HEK293 (cell line): ENCODE data around the gene PC.

Experiments used
- CTCF ChIA-PET: fragments of 350-600 bp; formaldehyde crosslinking; extraction: SDS; loops from one replicate; lab custom pipeline; 2021; ENCODE audit warnings: antibody characterized with exemption; lab: Yijun Ruan, JAX
- POLR2A ChIA-PET: fragments of 300-600 bp; formaldehyde crosslinking; extraction: SDS; loops from one replicate; lab custom pipeline; 2020; ENCODE audit warnings: antibody characterized with exemption, inconsistent platforms; lab: Yijun Ruan, JAX
- H3K27ac ChIP-seq: fragments of 200-500 bp; sonication (Bioruptor generic); 2 replicates; pipeline ENCODE4 v1.5.1; 2014; ENCODE audit warnings: low read depth, low read length, control low read depth, inconsistent platforms; ENCODE audit errors: extremely low read depth
- H3K36me3 ChIP-seq, 2 experiments: fragments of 200-500 bp in 1 of 2; sonication (Bioruptor generic) in 1 of 2; 1 replicate in 1 of 2; 2 replicates in 1 of 2; pipeline ENCODE4 v1.5.1; 2014 to 2017; ENCODE audit warnings: inconsistent platforms in 2 of 2, low read length in 2 of 2; ENCODE audit not compliant: control insufficient read depth in 2 of 2, insufficient read depth in 1 of 2
- H3K4me1 ChIP-seq: fragments of 200-500 bp; sonication (Bioruptor generic); 2 replicates; pipeline ENCODE4 v1.5.1; 2014; ENCODE audit warnings: mild to moderate bottlenecking, low read length, inconsistent platforms; ENCODE audit not compliant: control insufficient read depth, insufficient read depth
- H3K4me3 ChIP-seq: 2 replicates; pipeline ENCODE4 v1.5.1; 2011; ENCODE audit warnings: low read depth, mild to moderate bottlenecking, control low read depth, low read length, moderate library complexity
- H3K9me3 ChIP-seq: fragments of 200-500 bp; sonication (Bioruptor generic); 2 replicates; pipeline ENCODE4 v1.5.1; 2014; ENCODE audit warnings: low read depth, low read length, inconsistent platforms; ENCODE audit not compliant: control insufficient read depth, insufficient read depth
- GLIS1 ChIP-seq: fragments of 450-650 bp; formaldehyde crosslinking; IDR thresholded peaks from 2 replicates; pipeline ENCODE4 v1.5.1; 2016; ENCODE audit warnings: missing biosample characterization, missing genetic modification characterization
- IKZF3 ChIP-seq: fragments of 450-650 bp; IDR thresholded peaks from 2 replicates; pipeline ENCODE4 v1.5.0; 2018; ENCODE audit warnings: missing biosample characterization, mild to moderate bottlenecking, missing genetic modification characterization, moderate library complexity
- KLF9 ChIP-seq: fragments of 450-650 bp; formaldehyde crosslinking; IDR thresholded peaks from 2 replicates; pipeline ENCODE4 v1.5.1; 2016; ENCODE audit warnings: missing biosample characterization, missing genetic modification characterization, low read depth
- ZNF114 ChIP-seq: fragments of 450-650 bp; formaldehyde crosslinking; IDR thresholded peaks from 2 replicates; pipeline ENCODE4 v1.5.0; 2017; ENCODE audit warnings: missing biosample characterization, missing genetic modification characterization
- ZNF146 ChIP-seq: fragments of 450-650 bp; formaldehyde crosslinking; IDR thresholded peaks from 2 replicates; pipeline ENCODE4 v1.5.1; 2016; ENCODE audit warnings: missing biosample characterization, missing genetic modification characterization
- ZNF221 ChIP-seq: fragments of 450-650 bp; formaldehyde crosslinking; IDR thresholded peaks from 2 replicates; pipeline ENCODE4 v1.5.1; 2017; ENCODE audit warnings: missing biosample characterization, missing genetic modification characterization, borderline replicate concordance
- ZNF341 ChIP-seq: fragments of 450-650 bp; formaldehyde crosslinking; IDR thresholded peaks from 2 replicates; pipeline ENCODE4; 2016; ENCODE audit warnings: low read depth, missing biosample characterization, missing genetic modification characterization
- ZNF354C ChIP-seq: fragments of 450-650 bp; formaldehyde crosslinking; IDR thresholded peaks from 2 replicates; pipeline ENCODE4 v1.5.1; 2016; ENCODE audit warnings: missing biosample characterization, missing genetic modification characterization, low read depth, borderline replicate concordance
- ZNF404 ChIP-seq: fragments of 450-650 bp; formaldehyde crosslinking; IDR thresholded peaks from 2 replicates; pipeline ENCODE4 v1.5.1; 2017; ENCODE audit warnings: missing biosample characterization, missing genetic modification characterization
- ZNF423 ChIP-seq: fragments of 450-650 bp; formaldehyde crosslinking; IDR thresholded peaks from 2 replicates; pipeline ENCODE4 v1.5.1; 2016; ENCODE audit warnings: missing biosample characterization, missing genetic modification characterization
- ZNF658 ChIP-seq: fragments of 450-650 bp; formaldehyde crosslinking; IDR thresholded peaks from 2 replicates; pipeline ENCODE4; 2016; ENCODE audit warnings: missing biosample characterization, missing genetic modification characterization
- ZNF701 ChIP-seq: fragments of 450-650 bp; formaldehyde crosslinking; IDR thresholded peaks from 2 replicates; pipeline ENCODE4 v1.5.1; 2016; ENCODE audit warnings: missing biosample characterization, missing genetic modification characterization
- TF ChIP-seq, protein P1 (sequence below): fragments of 450-650 bp; formaldehyde crosslinking; IDR thresholded peaks from 2 replicates; pipeline ENCODE4 v1.5.1; 2016; ENCODE audit warnings: missing biosample characterization, missing genetic modification characterization
- TF ChIP-seq, protein P2 (sequence below): fragments of 450-650 bp; formaldehyde crosslinking; IDR thresholded peaks from 2 replicates; pipeline ENCODE4 v1.5.1; 2016; ENCODE audit warnings: missing biosample characterization, missing genetic modification characterization, low read depth
- TF ChIP-seq, protein P3 (sequence below): fragments of 450-650 bp; formaldehyde crosslinking; IDR thresholded peaks from 2 replicates; pipeline ENCODE4 v1.5.1; 2016; ENCODE audit warnings: missing biosample characterization, missing genetic modification characterization
- TF ChIP-seq, protein P4 (sequence below): fragments of 450-650 bp; formaldehyde crosslinking; IDR thresholded peaks from 2 replicates; pipeline ENCODE4; 2016; ENCODE audit warnings: missing biosample characterization, missing genetic modification characterization
- TF ChIP-seq, protein P5 (sequence below): fragments of 450-650 bp; formaldehyde crosslinking; IDR thresholded peaks from 2 replicates; pipeline ENCODE4 v1.5.1; 2016; ENCODE audit warnings: missing biosample characterization, missing genetic modification characterization
- TF ChIP-seq, protein P6 (sequence below): fragments of 450-650 bp; formaldehyde crosslinking; IDR thresholded peaks from 2 replicates; pipeline ENCODE4 v1.5.1; 2016; ENCODE audit warnings: missing biosample characterization, missing genetic modification characterization

The PC gene

DNA sequence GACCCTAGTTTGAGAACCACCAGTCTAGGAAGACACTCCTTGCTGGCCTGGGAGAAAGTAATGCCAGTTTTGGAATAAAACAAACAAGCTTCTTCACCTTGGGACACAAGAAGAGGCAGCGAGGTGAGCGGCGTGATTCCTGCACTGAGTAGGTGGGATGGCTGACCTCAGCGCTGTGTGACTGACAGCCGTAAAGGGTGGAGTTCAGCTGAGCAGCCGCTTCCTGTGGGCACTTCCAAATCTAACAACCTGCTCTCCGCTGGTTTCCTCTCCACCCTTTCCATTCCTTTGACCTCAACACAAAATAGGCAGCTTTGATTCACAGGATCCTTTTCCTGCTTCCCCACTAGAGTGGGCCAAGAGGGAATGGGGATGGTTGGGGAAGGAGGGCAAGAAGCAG lies 45.8 kb downstream of the PC start (continued):
- TF ChIP-seq, protein P1, sequence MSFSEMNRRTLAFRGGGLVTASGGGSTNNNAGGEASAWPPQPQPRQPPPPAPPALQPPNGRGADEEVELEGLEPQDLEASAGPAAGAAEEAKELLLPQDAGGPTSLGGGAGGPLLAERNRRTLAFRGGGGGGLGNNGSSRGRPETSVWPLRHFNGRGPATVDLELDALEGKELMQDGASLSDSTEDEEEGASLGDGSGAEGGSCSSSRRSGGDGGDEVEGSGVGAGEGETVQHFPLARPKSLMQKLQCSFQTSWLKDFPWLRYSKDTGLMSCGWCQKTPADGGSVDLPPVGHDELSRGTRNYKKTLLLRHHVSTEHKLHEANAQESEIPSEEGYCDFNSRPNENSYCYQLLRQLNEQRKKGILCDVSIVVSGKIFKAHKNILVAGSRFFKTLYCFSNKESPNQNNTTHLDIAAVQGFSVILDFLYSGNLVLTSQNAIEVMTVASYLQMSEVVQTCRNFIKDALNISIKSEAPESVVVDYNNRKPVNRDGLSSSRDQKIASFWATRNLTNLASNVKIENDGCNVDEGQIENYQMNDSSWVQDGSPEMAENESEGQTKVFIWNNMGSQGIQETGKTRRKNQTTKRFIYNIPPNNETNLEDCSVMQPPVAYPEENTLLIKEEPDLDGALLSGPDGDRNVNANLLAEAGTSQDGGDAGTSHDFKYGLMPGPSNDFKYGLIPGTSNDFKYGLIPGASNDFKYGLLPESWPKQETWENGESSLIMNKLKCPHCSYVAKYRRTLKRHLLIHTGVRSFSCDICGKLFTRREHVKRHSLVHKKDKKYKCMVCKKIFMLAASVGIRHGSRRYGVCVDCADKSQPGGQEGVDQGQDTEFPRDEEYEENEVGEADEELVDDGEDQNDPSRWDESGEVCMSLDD (tag by site-specific recombination), result no peak
- TF ChIP-seq, protein P2, sequence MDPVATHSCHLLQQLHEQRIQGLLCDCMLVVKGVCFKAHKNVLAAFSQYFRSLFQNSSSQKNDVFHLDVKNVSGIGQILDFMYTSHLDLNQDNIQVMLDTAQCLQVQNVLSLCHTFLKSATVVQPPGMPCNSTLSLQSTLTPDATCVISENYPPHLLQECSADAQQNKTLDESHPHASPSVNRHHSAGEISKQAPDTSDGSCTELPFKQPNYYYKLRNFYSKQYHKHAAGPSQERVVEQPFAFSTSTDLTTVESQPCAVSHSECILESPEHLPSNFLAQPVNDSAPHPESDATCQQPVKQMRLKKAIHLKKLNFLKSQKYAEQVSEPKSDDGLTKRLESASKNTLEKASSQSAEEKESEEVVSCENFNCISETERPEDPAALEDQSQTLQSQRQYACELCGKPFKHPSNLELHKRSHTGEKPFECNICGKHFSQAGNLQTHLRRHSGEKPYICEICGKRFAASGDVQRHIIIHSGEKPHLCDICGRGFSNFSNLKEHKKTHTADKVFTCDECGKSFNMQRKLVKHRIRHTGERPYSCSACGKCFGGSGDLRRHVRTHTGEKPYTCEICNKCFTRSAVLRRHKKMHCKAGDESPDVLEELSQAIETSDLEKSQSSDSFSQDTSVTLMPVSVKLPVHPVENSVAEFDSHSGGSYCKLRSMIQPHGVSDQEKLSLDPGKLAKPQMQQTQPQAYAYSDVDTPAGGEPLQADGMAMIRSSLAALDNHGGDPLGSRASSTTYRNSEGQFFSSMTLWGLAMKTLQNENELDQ (tag by site-specific recombination), result no peak
- TF ChIP-seq ZNF658 (tag by site-specific recombination) (no peak), ZNF146 (tag by site-specific recombination) (no peak), ZNF354C (tag by site-specific recombination) (no peak), IKZF3 (tag by site-specific recombination) (no peak), ZNF404 (tag by site-specific recombination) (no peak)
- TF ChIP-seq, protein P3, sequence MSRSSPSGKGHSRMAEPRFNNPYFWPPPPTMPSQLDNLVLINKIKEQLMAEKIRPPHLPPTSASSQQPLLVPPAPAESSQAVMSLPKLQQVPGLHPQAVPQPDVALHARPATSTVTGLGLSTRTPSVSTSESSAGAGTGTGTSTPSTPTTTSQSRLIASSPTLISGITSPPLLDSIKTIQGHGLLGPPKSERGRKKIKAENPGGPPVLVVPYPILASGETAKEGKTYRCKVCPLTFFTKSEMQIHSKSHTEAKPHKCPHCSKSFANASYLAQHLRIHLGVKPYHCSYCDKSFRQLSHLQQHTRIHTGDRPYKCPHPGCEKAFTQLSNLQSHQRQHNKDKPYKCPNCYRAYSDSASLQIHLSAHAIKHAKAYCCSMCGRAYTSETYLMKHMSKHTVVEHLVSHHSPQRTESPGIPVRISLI (tag by site-specific recombination), result no peak
- TF ChIP-seq, all 188 proteins: peak for 0

DNA sequence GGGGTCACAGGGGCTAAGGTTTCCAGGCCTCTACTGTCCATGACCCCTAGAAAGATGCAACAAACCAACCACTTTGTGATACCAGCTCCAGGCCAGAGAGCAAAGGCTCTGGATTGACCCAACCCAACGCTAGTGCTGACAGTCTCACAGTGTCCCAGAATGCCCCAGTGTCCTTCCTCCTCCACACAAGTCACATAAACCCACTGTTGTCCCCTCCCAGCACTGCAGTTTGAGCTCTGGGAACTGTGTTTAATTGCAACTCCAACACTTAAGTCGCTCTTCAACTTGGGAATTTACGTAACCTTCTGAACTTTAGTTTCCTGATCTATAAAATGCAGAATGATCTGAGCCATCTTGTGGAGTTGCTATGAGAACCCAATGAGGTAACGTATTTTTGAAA lies 47.5 kb downstream of the PC start:
- Histone ChIP-seq H3K27ac (no peak overlapping the region), H3K36me3 (no peaks in the 10 kb centered on the region), H3K4me1 (no peaks in the 10 kb centered on the region), H3K4me3 (no peak overlapping the region), H3K9me3 (no peaks in the 10 kb centered on the region)
- POLR2A ChIA-PET, result no interaction called here
- CTCF ChIA-PET, result no interaction called here
- no peak for TF ChIP-seq ZNF114 (tag by site-specific recombination)

DNA sequence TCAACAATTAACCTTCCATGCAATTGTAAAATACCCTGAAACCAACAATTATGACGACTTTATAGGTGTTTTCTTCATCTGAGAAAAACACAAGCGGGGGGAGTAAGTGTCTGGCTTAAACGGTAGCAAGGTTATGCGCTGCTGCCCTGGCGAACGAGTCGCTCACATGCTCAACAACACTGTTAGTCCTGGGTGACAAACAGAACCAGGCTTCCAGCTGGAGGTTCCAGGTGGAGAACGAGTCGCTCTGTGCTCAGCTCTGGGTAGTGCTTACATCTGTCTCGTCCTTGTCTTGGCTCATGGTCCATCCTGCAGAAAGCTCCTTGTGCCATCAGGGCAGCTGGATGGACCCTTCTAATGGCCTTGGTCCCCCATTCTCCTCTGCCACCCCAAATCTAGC lies 48.2 kb downstream of the PC start:
- CTCF ChIA-PET, result no interaction called here
- Histone ChIP-seq H3K4me1 (no peaks in the 10 kb centered on the region; the same call in 1 of the 2 replicates), H3K27ac (no peak overlapping the region), H3K4me3 (no peak overlapping the region), H3K36me3 (no peaks in the 10 kb centered on the region)
- POLR2A ChIA-PET, result interaction anchor here (0.6 kb wide), 1 partner anchor 248 kb away, joined by 4 read pairs; no protein-coding TSS in a partner anchor
- TF ChIP-seq ZNF341 (tag by site-specific recombination), result no peak
- TF ChIP-seq, protein P4, sequence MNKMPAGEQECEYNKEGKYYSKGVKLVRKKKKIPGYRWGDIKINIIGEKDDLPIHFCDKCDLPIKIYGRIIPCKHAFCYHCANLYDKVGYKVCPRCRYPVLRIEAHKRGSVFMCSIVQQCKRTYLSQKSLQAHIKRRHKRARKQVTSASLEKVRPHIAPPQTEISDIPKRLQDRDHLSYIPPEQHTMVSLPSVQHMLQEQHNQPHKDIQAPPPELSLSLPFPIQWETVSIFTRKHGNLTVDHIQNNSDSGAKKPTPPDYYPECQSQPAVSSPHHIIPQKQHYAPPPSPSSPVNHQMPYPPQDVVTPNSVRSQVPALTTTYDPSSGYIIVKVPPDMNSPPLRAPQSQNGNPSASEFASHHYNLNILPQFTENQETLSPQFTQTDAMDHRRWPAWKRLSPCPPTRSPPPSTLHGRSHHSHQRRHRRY, result no peak
- TF ChIP-seq, protein P5, sequence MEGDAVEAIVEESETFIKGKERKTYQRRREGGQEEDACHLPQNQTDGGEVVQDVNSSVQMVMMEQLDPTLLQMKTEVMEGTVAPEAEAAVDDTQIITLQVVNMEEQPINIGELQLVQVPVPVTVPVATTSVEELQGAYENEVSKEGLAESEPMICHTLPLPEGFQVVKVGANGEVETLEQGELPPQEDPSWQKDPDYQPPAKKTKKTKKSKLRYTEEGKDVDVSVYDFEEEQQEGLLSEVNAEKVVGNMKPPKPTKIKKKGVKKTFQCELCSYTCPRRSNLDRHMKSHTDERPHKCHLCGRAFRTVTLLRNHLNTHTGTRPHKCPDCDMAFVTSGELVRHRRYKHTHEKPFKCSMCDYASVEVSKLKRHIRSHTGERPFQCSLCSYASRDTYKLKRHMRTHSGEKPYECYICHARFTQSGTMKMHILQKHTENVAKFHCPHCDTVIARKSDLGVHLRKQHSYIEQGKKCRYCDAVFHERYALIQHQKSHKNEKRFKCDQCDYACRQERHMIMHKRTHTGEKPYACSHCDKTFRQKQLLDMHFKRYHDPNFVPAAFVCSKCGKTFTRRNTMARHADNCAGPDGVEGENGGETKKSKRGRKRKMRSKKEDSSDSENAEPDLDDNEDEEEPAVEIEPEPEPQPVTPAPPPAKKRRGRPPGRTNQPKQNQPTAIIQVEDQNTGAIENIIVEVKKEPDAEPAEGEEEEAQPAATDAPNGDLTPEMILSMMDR (tag by site-specific recombination), result no peak
- no peak for TF ChIP-seq KLF9
- no peak for TF ChIP-seq ZNF423
- TF ChIP-seq, protein P6, sequence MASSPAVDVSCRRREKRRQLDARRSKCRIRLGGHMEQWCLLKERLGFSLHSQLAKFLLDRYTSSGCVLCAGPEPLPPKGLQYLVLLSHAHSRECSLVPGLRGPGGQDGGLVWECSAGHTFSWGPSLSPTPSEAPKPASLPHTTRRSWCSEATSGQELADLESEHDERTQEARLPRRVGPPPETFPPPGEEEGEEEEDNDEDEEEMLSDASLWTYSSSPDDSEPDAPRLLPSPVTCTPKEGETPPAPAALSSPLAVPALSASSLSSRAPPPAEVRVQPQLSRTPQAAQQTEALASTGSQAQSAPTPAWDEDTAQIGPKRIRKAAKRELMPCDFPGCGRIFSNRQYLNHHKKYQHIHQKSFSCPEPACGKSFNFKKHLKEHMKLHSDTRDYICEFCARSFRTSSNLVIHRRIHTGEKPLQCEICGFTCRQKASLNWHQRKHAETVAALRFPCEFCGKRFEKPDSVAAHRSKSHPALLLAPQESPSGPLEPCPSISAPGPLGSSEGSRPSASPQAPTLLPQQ (tag by site-specific recombination), result no peak
- TF ChIP-seq ZNF701 (tag by site-specific recombination), result no peak
- TF ChIP-seq ZNF221 (tag by site-specific recombination), result no peak
- TF ChIP-seq GLIS1, result no peak
- TF ChIP-seq, all 188 proteins: peak for 0
- no peaks in the 10 kb centered on the region for H3K9me3 ChIP-seq
